ENCODE data around the gene LRRC25.

The LRRC25 gene

GRCh38 chr19:18377026-18377425 is 20.4 kb downstream of the LRRC25 start:
- Histone ChIP-seq H3K4me3 (ENCODE audit: low read depth, low read length) (no peak overlapping the region), H3K4me1 (peaks cover 22% of the 10 kb centered on the region), H3K9me3 (ENCODE audit: control insufficient read depth, low read length) (no peaks in the 10 kb centered on the region), H3K27me3 (ENCODE audit: control insufficient read depth, insufficient read depth, low read length) (no peaks in the 10 kb centered on the region), H2AFZ (no peak overlapping the region), H3K9ac (no peak overlapping the region), H3K79me2 (no peaks in the 10 kb centered on the region), H3K4me2 (ENCODE audit: low read length) (no peak overlapping the region), H3K36me3 (ENCODE audit: control insufficient read depth, insufficient read depth, low read length) (no peaks in the 10 kb centered on the region), H3K27ac (no peak overlapping the region)
- TF ChIP-seq CTCF (IDR thresholded peaks at IDR 0.05), result no peak

GRCh38 chr19:18373892-18374629 is 23.4 kb downstream of the LRRC25 start:
- no peak overlapping the region for H3K9ac ChIP-seq
- H3K4me2 ChIP-seq (ENCODE audit: low read length), result peak overlapping the region; percentile 34
- H3K27ac ChIP-seq, result peak overlapping the region; percentile 86
- H3K9me3 ChIP-seq (ENCODE audit: control insufficient read depth, low read length), result no peaks in the 10 kb centered on the region
- H2AFZ ChIP-seq, result peak overlapping the region; percentile 71
- H3K79me2 ChIP-seq, result no peaks in the 10 kb centered on the region
- no peaks in the 10 kb centered on the region for H3K27me3 ChIP-seq (ENCODE audit: control insufficient read depth, insufficient read depth, low read length)
- peaks cover 14% of the 10 kb centered on the region for H3K4me1 ChIP-seq
- H3K36me3 ChIP-seq (ENCODE audit: control insufficient read depth, insufficient read depth, low read length), result no peaks in the 10 kb centered on the region
- TF ChIP-seq CTCF (IDR thresholded peaks at IDR 0.05), result no peak
- peak overlapping the region; percentile 49 for H3K4me3 ChIP-seq (ENCODE audit: low read depth, low read length)

- Histone ChIP-seq H3K79me2 (no peaks in the 10 kb centered on the region), H3K9me3 (ENCODE audit: control insufficient read depth, low read length) (no peaks in the 10 kb centered on the region), H3K27me3 (ENCODE audit: control insufficient read depth, insufficient read depth, low read length) (no peaks in the 10 kb centered on the region), H3K4me2 (ENCODE audit: low read length) (no peak overlapping the region), H3K27ac (peak overlapping the region; percentile 86), H2AFZ (peak overlapping the region; percentile 71), H3K9ac (no peak overlapping the region), H3K36me3 (ENCODE audit: control insufficient read depth, insufficient read depth, low read length) (no peaks in the 10 kb centered on the region), H3K4me1 (peaks cover 14% of the 10 kb centered on the region), H3K4me3 (ENCODE audit: low read depth, low read length) (no peak overlapping the region)
- TF ChIP-seq CTCF (IDR thresholded peaks at IDR 0.05), result no peak
Observed at GRCh38 chr19:18373407-18373891, 24.0 kb downstream of the LRRC25 start.

- TF ChIP-seq CTCF (IDR thresholded peaks at IDR 0.05), result no peak
- Histone ChIP-seq H3K36me3 (ENCODE audit: control insufficient read depth, insufficient read depth, low read length) (no peaks in the 10 kb centered on the region), H3K4me3 (ENCODE audit: low read depth, low read length) (no peak overlapping the region), H3K27ac (no peak overlapping the region), H3K79me2 (peaks cover under 1% of the 10 kb centered on the region), H3K9me3 (ENCODE audit: control insufficient read depth, low read length) (no peaks in the 10 kb centered on the region), H3K4me2 (ENCODE audit: low read length) (no peak overlapping the region), H3K27me3 (ENCODE audit: control insufficient read depth, insufficient read depth, low read length) (no peaks in the 10 kb centered on the region), H3K4me1 (peaks cover 18% of the 10 kb centered on the region), H3K9ac (no peak overlapping the region), H2AFZ (no peak overlapping the region)
Observed at GRCh38 chr19:18368504-18369222, 28.8 kb downstream of the LRRC25 start.
